ENCODE data around the gene MTG1.

DNA sequence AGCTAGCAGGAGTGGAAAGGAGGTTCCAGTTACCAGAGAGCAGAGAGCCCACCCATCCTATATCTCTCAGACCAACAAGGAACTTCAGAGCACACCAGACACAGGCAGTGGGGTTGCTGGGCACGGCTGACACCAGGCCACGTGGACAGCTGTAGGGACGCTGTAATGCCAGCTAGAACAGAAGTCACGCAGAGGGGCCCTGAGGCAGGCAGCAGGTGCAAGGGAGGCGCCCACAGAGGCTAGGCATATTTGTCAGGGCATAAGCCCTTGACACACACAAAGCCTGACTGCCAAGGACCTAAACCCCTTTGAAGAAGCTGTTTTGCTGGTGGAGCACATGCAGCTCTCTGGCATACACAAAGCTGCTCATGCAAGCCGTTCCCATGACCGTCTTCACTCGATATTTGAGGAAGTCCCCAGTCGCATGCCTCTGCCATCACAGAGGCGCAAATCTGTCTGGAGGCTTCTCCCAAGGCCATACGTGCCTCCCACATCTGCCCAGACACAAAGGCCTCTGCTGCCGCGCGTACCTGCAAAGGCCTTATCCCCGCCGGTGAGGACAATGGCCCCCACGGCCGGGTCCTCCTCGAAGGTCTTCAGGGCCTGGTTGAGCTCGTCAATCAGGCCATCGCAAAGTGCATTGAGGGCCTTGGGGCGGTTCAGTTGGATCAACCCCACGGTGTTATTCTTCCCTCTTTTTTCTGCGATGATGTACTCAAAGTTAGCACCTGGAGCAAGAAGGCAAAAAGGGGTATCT, 23.7 kb upstream of the MTG1 start:
- TF ChIP-seq CTCF (IDR thresholded peaks at IDR 0.05) (no peak), EP300 (IDR thresholded peaks at IDR 0.05) (no peak), POLR2A (IDR thresholded peaks at IDR 0.05) (no peak)
